ENCODE measurements around the gene GOSR2. TPM values are rescaled to one million over a fixed set of nuclear protein-coding genes. Genes with fewer than 3 reads are reported as not detected.

The GOSR2 gene
- total and polyA plus RNA-seq, 2 donors (not counting 3 experiments of a cell fraction or from before 2014, with no cell fraction given), result 48.6 to 54.7 TPM

- H3K4me3 ChIP-seq (replicated peaks in 1 of 3; ENCODE audit: insufficient read depth in 1 of 3, low read depth in 1 of 3, low read length in 3 of 3), result no peak overlapping the region
- ChIA-PET POLR2A (no interaction called here), CTCF (interaction anchor here (0.9 to 2.0 kb wide), 3 partner anchors 9 to 49 kb away, joined by 3 to 13 read pairs (median 3); no protein-coding TSS in a partner anchor)
- H3K9ac ChIP-seq (replicated peaks; ENCODE audit: extremely low read depth, insufficient read depth, low read length), result no peak overlapping the region
- no peaks in the 10 kb centered on the region for H3K79me2 ChIP-seq (ENCODE audit: control insufficient read depth, insufficient read depth, low read length)
- H3K9me3 ChIP-seq (replicated peaks; ENCODE audit: control insufficient read depth, insufficient read depth, low read length), result no peaks in the 10 kb centered on the region
- no peaks in the 10 kb centered on the region for H3K9me1 ChIP-seq (replicated peaks; ENCODE audit: control insufficient read depth, extremely low read depth, insufficient read depth, low read length)
- peaks cover 5 to 6% of the 10 kb centered on the region in 2 experiments for H3K27me3 ChIP-seq (ENCODE audit: control insufficient read depth in 2 of 2, insufficient read depth in 2 of 2, low read length in 2 of 2)
- DNase-seq (ENCODE audit: low read depth, low spot score) (no peak), FAIRE-seq (no peak)
- H3K36me3 ChIP-seq (ENCODE audit: control insufficient read depth in 2 of 2, extremely low read depth in 1 of 2, insufficient read depth in 2 of 2, low read length in 2 of 2), result no peaks in the 10 kb centered on the region
- dilution Hi-C loops (cut with MboI; ENCODE audit: extremely low pct_ligation_motif_present, low sequenced_read_pairs) (no loop called here), intact Hi-C loops (cut with micrococcal nuclease) (loop anchor here (2.0 kb wide), 1 partner anchor 50 kb away; no protein-coding TSS in a partner anchor)
- H4K20me1 ChIP-seq (replicated peaks; ENCODE audit: control insufficient read depth, extremely low read depth, insufficient read depth, low read length), result no peaks in the 10 kb centered on the region
- TF ChIP-seq MAX (IDR thresholded peaks at IDR 0.05; ENCODE audit: insufficient read depth, insufficient read length) (no peak), JUN (IDR thresholded peaks at IDR 0.05; ENCODE audit: borderline replicate concordance, insufficient read depth, insufficient read length, low read depth) (no peak), POLR2A (IDR thresholded peaks at IDR 0.05; ENCODE audit: low read depth, low read length) (no peak), POLR2AphosphoS5 (IDR thresholded peaks at IDR 0.05; ENCODE audit: insufficient read depth, low read depth, low read length) (no peak), MYC (IDR thresholded peaks at IDR 0.05; ENCODE audit: low read depth, low read length) (no peak), FOS (IDR thresholded peaks at IDR 0.05; ENCODE audit: borderline replicate concordance, insufficient read depth, low read length) (no peak), EZH2 (IDR thresholded peaks at IDR 0.05; ENCODE audit: borderline replicate concordance, low read depth, low read length, severe bottlenecking) (no peak), GATA2 (IDR thresholded peaks at IDR 0.05; ENCODE audit: insufficient read depth, insufficient read length, low read depth, low read length) (no peak)
- TF ChIP-seq, protein P1, sequence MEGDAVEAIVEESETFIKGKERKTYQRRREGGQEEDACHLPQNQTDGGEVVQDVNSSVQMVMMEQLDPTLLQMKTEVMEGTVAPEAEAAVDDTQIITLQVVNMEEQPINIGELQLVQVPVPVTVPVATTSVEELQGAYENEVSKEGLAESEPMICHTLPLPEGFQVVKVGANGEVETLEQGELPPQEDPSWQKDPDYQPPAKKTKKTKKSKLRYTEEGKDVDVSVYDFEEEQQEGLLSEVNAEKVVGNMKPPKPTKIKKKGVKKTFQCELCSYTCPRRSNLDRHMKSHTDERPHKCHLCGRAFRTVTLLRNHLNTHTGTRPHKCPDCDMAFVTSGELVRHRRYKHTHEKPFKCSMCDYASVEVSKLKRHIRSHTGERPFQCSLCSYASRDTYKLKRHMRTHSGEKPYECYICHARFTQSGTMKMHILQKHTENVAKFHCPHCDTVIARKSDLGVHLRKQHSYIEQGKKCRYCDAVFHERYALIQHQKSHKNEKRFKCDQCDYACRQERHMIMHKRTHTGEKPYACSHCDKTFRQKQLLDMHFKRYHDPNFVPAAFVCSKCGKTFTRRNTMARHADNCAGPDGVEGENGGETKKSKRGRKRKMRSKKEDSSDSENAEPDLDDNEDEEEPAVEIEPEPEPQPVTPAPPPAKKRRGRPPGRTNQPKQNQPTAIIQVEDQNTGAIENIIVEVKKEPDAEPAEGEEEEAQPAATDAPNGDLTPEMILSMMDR (IDR thresholded peaks at IDR 0.05; ENCODE audit: extremely low read depth in 1 of 2, insufficient read depth in 1 of 2, low read depth in 1 of 2, low read length in 2 of 2), result no peak
- no peak overlapping the region for H3K27ac ChIP-seq (ENCODE audit: insufficient read depth, low read depth, low read length)
- H3K4me1 ChIP-seq (ENCODE audit: control insufficient read depth, extremely low read depth, insufficient read depth, low read length), result no peaks in the 10 kb centered on the region
- H2AFZ ChIP-seq (ENCODE audit: low read depth, low read length), result no peak overlapping the region
- no TSS peak for BruUV-seq (replicated peaks)
- H3K4me2 ChIP-seq (ENCODE audit: insufficient read depth, low read length), result no peak overlapping the region
These were observed 28.1 kb downstream of the GOSR2 start for GRCh38 chr17:46950997-46951621.
